ENCODE measurements around the gene PNPLA5. TPM values are rescaled to one million over a fixed set of nuclear protein-coding genes. Genes with fewer than 3 reads are reported as not detected.
A peak's percentile ranks its signal among the peaks of the same experiment; 100 is the strongest.

The PNPLA5 gene
- total and polyA plus RNA-seq, 9 of the 15 experiments (the other 6 are each of a cell fraction or from before 2014, with no cell fraction given): not detected

DNA sequence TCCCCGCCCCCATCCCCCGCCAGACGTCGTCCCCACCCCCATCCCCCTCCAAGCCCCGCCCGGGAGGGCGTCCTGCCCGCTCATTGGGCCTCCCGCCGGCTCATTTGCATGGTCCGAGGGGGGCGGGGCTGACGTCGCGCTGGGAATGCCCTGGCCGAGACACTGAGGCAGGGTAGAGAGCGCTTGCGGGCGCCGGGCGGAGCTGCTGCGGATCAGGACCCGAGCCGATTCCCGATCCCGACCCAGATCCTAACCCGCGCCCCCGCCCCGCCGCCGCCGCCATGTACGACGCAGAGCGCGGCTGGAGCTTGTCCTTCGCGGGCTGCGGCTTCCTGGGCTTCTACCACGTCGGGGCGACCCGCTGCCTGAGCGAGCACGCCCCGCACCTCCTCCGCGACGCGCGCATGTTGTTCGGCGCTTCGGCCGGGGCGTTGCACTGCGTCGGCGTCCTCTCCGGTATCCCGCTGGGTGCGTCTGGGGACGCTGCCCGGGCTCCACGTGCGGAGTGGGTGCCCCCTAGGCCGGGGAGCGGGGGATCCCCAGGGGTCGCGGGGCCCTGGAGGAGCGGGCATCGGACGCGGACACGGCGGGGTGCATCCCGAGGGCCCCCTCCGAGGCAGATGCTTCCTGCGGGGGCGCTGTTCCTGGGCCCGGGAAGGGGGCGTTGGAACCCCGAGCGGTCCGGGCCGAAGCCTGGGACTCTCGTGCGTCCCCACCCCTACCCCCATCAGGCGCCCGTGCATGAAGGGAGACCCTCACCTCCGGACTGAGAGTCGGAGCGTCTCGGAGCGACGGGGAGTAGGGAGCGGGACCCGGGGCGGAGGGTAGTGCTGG lies 32.0 kb upstream of the PNPLA5 start, which contains the start of gene PNPLA3:
Gene PNPLA3 (plus strand): TSS at position 175 of the 834 bp plus-strand sequence. CDS start 107 bp downstream, at position 282.
- DNase-seq (ENCODE audit: extremely low read depth in 1 of 4, low spot score in 3 of 4): peak; percentile 85 to 96 (median 94)
- Histone ChIP-seq H4K20me1 (replicated peaks; ENCODE audit: control insufficient read depth, insufficient read depth, low read length) (no peaks in the 10 kb centered on the region), H2AFZ (ENCODE audit: low read depth, low read length) (peak within 1 kb of the TSS; percentile 89), H3K36me3 (ENCODE audit: control insufficient read depth, insufficient read depth, low read length) (no peaks in the 10 kb centered on the region), H3K9ac (ENCODE audit: insufficient read depth in 1 of 2, low read depth in 2 of 2, low read length in 2 of 2) (peak within 1 kb of the TSS; percentile 9 to 83; a peak in 3 of 4 replicates), H3K4me3 (peak within 1 kb of the TSS; percentile 41), H3K79me2 (ENCODE audit: control insufficient read depth, insufficient read depth, low read length) (no peaks in the 10 kb centered on the region), H3K27me3 (ENCODE audit: control insufficient read depth in 2 of 2, insufficient read depth in 2 of 2, low read length in 2 of 2) (peaks cover 5 to 23% of the 10 kb centered on the region in 2 experiments), H3K4me2 (ENCODE audit: insufficient read depth, low read length) (peak within 1 kb of the TSS; percentile 76), H3K9me3 (replicated peaks; ENCODE audit: control insufficient read depth, insufficient read depth, low read depth, low read length) (no peaks in the 10 kb centered on the region), H3K9me1 (ENCODE audit: control insufficient read depth, insufficient read depth, low read length) (no peaks in the 10 kb centered on the region), H3K4me1 (replicated peaks in 1 of 2; ENCODE audit: control insufficient read depth in 2 of 2, insufficient read depth in 2 of 2, low read length in 2 of 2) (peaks cover 2 to 9% of the 10 kb centered on the region in 2 experiments; a peak in 3 of 5 replicates), H3K27ac (ENCODE audit: extremely low read depth, low read depth, low read length) (no peak within 1 kb of the TSS)
- in situ Hi-C loops (cut with MboI): no loop called here
- ATAC-seq: peak; percentile 98
- ChIA-PET POLR2A (interaction anchor here (0.5 to 0.7 kb wide), 3 partner anchors 8 to 471 kb away, joined by 3 to 4 read pairs (median 3); no protein-coding TSS in a partner anchor), CTCF (ENCODE audit: low intra/inter-chr PET ratio) (no interaction called here)
- peak; percentile 52 for FAIRE-seq
- intact Hi-C loops (cut with micrococcal nuclease): no loop called here
- 40% methylated on average over 2 of the region's 100 CpGs for WGBS (ENCODE audit: insufficient coverage, low coverage, missing lambda C conversion rate)
- no TSS peak for BruUV-seq (replicated peaks)
- TF ChIP-seq PHB (CRISPR knock-in tag; IDR thresholded peaks at IDR 0.05): no peak
- no peak for TF ChIP-seq ZNF436 (CRISPR knock-in tag; IDR thresholded peaks at IDR 0.05)
- TF ChIP-seq ETV6 (IDR thresholded peaks at IDR 0.05; ENCODE audit: borderline replicate concordance in 1 of 2, low read depth in 2 of 2, low read length in 1 of 2): no peak
- TF ChIP-seq ETV6 (CRISPR knock-in tag; IDR thresholded peaks at IDR 0.05; ENCODE audit: borderline replicate concordance): no peak
- no peak for TF ChIP-seq ZNF324 (CRISPR knock-in tag; IDR thresholded peaks at IDR 0.05)
- peak; percentile 44; the same call in 1 of the 2 replicates for TF ChIP-seq RBFOX2 (IDR thresholded peaks at IDR 0.05; ENCODE audit: low read depth, low read length)
- TF ChIP-seq, protein P1, sequence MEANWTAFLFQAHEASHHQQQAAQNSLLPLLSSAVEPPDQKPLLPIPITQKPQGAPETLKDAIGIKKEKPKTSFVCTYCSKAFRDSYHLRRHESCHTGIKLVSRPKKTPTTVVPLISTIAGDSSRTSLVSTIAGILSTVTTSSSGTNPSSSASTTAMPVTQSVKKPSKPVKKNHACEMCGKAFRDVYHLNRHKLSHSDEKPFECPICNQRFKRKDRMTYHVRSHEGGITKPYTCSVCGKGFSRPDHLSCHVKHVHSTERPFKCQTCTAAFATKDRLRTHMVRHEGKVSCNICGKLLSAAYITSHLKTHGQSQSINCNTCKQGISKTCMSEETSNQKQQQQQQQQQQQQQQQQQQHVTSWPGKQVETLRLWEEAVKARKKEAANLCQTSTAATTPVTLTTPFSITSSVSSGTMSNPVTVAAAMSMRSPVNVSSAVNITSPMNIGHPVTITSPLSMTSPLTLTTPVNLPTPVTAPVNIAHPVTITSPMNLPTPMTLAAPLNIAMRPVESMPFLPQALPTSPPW (CRISPR knock-in tag; IDR thresholded peaks at IDR 0.05): peak; percentile 88
- no peak for TF ChIP-seq CCNT2 (IDR thresholded peaks at IDR 0.05; ENCODE audit: borderline replicate concordance, extremely low read depth, insufficient read length, low read depth, low read length)
- TF ChIP-seq, protein P2, sequence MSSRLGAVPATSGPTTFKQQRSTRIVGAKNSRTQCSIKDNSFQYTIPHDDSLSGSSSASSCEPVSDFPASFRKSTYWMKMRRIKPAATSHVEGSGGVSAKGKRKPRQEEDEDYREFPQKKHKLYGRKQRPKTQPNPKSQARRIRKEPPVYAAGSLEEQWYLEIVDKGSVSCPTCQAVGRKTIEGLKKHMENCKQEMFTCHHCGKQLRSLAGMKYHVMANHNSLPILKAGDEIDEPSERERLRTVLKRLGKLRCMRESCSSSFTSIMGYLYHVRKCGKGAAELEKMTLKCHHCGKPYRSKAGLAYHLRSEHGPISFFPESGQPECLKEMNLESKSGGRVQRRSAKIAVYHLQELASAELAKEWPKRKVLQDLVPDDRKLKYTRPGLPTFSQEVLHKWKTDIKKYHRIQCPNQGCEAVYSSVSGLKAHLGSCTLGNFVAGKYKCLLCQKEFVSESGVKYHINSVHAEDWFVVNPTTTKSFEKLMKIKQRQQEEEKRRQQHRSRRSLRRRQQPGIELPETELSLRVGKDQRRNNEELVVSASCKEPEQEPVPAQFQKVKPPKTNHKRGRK (tag; IDR thresholded peaks at IDR 0.05): no peak
- TF ChIP-seq, protein P3, sequence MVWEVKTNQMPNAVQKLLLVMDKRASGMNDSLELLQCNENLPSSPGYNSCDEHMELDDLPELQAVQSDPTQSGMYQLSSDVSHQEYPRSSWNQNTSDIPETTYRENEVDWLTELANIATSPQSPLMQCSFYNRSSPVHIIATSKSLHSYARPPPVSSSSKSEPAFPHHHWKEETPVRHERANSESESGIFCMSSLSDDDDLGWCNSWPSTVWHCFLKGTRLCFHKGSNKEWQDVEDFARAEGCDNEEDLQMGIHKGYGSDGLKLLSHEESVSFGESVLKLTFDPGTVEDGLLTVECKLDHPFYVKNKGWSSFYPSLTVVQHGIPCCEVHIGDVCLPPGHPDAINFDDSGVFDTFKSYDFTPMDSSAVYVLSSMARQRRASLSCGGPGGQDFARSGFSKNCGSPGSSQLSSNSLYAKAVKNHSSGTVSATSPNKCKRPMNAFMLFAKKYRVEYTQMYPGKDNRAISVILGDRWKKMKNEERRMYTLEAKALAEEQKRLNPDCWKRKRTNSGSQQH (CRISPR knock-in tag; IDR thresholded peaks at IDR 0.05): no peak
- TF ChIP-seq PCBP2 (IDR thresholded peaks at IDR 0.05; ENCODE audit: low read depth, low read length, poor library complexity, severe bottlenecking): no peak
- no peak for TF ChIP-seq KDM5B (IDR thresholded peaks at IDR 0.05; ENCODE audit: insufficient replicate concordance, low read depth, low read length)
- no peak for TF ChIP-seq ZNF347 (CRISPR knock-in tag; IDR thresholded peaks at IDR 0.05; ENCODE audit: low read depth)
- no peak for TF ChIP-seq SREBF1 (IDR thresholded peaks at IDR 0.05; ENCODE audit: borderline replicate concordance, low read depth, low read length)
- no peak for TF ChIP-seq ZFX (CRISPR knock-in tag; IDR thresholded peaks at IDR 0.05)
- TF ChIP-seq MIER1 (IDR thresholded peaks at IDR 0.05; ENCODE audit: low read depth): no peak
- peak; percentile 89 for TF ChIP-seq L3MBTL2 (IDR thresholded peaks at IDR 0.05)
- TF ChIP-seq ZNF134 (CRISPR knock-in tag; conservative IDR thresholded peaks at IDR 0.05): no peak
